ENCODE results near the gene C5orf63. TPM values are rescaled to one million over a fixed set of nuclear protein-coding genes. Genes with fewer than 3 reads are reported as not detected.

The C5orf63 gene
- total and polyA plus RNA-seq, 2 donors (not counting 3 experiments of a cell fraction or from before 2014, with no cell fraction given): 1.4 to 5.3 TPM

GRCh38 chr5:127066721-127067120 lies 6.6 kb downstream of the C5orf63 start:
- no peak for DNase-seq (ENCODE audit: low read depth, low spot score)
- dilution Hi-C loops (cut with MboI; ENCODE audit: extremely low pct_ligation_motif_present, low sequenced_read_pairs) (no loop called here), intact Hi-C loops (cut with micrococcal nuclease) (no loop called here)
- Histone ChIP-seq H4K20me1 (replicated peaks; ENCODE audit: control insufficient read depth, extremely low read depth, insufficient read depth, low read length) (no peaks in the 10 kb centered on the region), H3K9me1 (replicated peaks; ENCODE audit: control insufficient read depth, extremely low read depth, insufficient read depth, low read length) (no peaks in the 10 kb centered on the region), H3K36me3 (ENCODE audit: control insufficient read depth in 2 of 2, extremely low read depth in 1 of 2, insufficient read depth in 2 of 2, low read length in 2 of 2) (no peaks in the 10 kb centered on the region), H3K27me3 (ENCODE audit: control insufficient read depth in 2 of 2, insufficient read depth in 2 of 2, low read length in 2 of 2) (no peaks in the 10 kb centered on the region), H2AFZ (ENCODE audit: low read depth, low read length) (no peak overlapping the region), H3K4me3 (replicated peaks in 1 of 3; ENCODE audit: insufficient read depth in 1 of 3, low read depth in 1 of 3, low read length in 3 of 3) (no peak overlapping the region), H3K9ac (replicated peaks; ENCODE audit: extremely low read depth, insufficient read depth, low read length) (no peak overlapping the region), H3K27ac (ENCODE audit: insufficient read depth, low read depth, low read length) (no peak overlapping the region), H3K79me2 (ENCODE audit: control insufficient read depth, insufficient read depth, low read length) (no peaks in the 10 kb centered on the region), H3K9me3 (replicated peaks; ENCODE audit: control insufficient read depth, insufficient read depth, low read length) (no peaks in the 10 kb centered on the region), H3K4me1 (ENCODE audit: control insufficient read depth, extremely low read depth, insufficient read depth, low read length) (peaks cover 31% of the 10 kb centered on the region), H3K4me2 (ENCODE audit: insufficient read depth, low read length) (no peak overlapping the region)
- CTCF ChIA-PET: no interaction called here
- FAIRE-seq: no peak
- POLR2A ChIA-PET: no interaction called here
- no TSS peak for BruUV-seq (replicated peaks)
- TF ChIP-seq MYC (IDR thresholded peaks at IDR 0.05; ENCODE audit: low read depth, low read length): no peak
- no peak for TF ChIP-seq JUN (IDR thresholded peaks at IDR 0.05; ENCODE audit: borderline replicate concordance, insufficient read depth, insufficient read length, low read depth)
- TF ChIP-seq, protein P1, sequence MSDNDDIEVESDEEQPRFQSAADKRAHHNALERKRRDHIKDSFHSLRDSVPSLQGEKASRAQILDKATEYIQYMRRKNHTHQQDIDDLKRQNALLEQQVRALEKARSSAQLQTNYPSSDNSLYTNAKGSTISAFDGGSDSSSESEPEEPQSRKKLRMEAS (IDR thresholded peaks at IDR 0.05; ENCODE audit: insufficient read depth, insufficient read length): no peak
- no peak for TF ChIP-seq FOS (IDR thresholded peaks at IDR 0.05; ENCODE audit: borderline replicate concordance, insufficient read depth, low read length)
- TF ChIP-seq CTCF (IDR thresholded peaks at IDR 0.05; ENCODE audit: extremely low read depth in 1 of 2, insufficient read depth in 1 of 2, low read depth in 1 of 2, low read length in 2 of 2): no peak
- TF ChIP-seq POLR2A (IDR thresholded peaks at IDR 0.05; ENCODE audit: low read depth, low read length): no peak
- no peak for TF ChIP-seq EZH2 (IDR thresholded peaks at IDR 0.05; ENCODE audit: borderline replicate concordance, low read depth, low read length, severe bottlenecking)
- TF ChIP-seq GATA2 (IDR thresholded peaks at IDR 0.05; ENCODE audit: insufficient read depth, insufficient read length, low read depth, low read length): no peak
- TF ChIP-seq POLR2AphosphoS5 (IDR thresholded peaks at IDR 0.05; ENCODE audit: insufficient read depth, low read depth, low read length): no peak
